GM21390 (cell line): Measurements from ENCODE around the gene IPO9.
"Not testable (repeated sequence)": the region's sequence is repeated elsewhere in the genome, so short reads cannot be mapped to it uniquely, and the experiment has no call there.

ENCODE experiments used
- ATAC-seq: cut with Tn5 transposase; IDR thresholded peaks from one replicate; pipeline ENCODE4 v1.9.1; 2021; ENCODE audit not compliant: unreplicated experiment

IPO9 gene

DNA sequence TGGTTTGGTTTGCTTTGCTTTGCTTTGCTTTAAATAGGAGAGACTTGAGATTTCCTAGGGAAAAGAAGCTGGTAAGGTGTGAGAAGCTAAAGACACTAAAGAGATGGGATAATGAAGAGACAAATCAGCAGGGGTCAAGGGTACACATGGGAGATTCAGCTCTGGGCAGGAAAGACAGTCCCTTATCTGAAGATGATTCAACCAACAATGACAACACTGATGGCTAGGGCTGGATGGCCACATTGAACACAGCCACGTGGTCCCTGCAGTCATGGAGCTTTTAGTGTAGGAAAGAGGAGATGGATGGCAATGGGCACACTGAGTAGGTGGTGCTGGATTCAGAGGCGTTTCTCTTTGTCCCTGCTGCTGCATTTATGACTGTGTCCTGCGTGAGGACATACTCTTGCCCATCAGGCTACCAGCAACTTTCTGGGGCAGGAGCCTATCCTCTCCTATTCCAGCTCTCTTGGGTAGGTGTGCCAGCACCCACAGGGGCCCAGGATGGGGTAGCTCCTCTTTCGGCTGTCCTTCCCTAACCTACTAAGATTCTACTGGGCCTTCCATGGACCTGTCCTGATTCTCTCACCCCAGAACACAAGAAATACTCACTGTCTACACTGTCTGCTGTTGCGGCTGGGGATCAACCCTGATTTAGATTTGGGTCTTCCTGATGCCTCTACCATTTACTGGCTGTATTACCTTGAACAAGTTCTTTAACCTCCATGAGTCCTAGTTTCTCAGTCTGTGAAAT lies 58.3 kb downstream of the IPO9 start:
- ATAC-seq, result no peak

DNA sequence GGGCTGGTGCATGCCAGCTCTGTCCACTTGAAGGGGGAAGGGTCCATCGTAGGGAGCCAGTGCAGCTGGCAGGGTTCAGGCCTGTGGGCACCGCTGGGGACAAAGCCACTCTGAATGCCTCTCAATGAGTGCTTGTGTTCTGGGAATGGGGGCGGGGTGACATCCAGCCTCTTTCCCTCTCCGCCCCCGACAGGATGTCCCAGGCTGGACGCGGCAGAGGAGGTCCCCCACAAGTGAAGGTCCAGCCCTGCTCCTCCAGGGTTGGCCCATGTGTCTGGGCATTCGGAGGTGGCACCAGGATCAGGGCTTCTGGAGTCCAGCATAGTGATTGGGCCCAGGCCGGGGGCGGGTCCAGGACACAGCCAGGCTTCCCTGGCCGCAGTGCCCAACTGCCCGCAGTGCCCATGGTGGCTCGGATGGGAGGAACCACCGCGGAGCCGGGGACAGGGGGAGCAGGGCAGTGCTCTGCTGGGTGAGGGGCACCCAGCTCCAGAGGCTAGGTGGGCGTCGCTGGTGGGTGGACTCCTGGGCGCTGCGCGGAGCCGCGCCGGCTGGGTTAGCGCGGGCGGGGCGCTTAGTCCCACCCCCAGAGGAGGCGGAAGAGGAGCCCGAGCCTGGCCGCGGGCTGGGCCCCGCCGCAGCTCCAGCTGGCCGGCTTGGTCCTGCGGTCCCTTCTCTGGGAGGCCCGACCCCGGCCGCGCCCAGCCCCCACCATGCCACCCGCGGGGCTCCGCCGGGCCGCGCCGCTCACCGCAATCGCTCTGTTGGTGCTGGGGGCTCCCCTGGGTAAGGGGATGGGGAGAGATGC lies 59.5 kb downstream of the IPO9 start, which contains the start of gene SHISA4:
TSS of gene SHISA4 (plus strand) at position 617 of the 808 bp plus-strand sequence. CDS start at position 714, 97 bp downstream.
- no peak for ATAC-seq

DNA sequence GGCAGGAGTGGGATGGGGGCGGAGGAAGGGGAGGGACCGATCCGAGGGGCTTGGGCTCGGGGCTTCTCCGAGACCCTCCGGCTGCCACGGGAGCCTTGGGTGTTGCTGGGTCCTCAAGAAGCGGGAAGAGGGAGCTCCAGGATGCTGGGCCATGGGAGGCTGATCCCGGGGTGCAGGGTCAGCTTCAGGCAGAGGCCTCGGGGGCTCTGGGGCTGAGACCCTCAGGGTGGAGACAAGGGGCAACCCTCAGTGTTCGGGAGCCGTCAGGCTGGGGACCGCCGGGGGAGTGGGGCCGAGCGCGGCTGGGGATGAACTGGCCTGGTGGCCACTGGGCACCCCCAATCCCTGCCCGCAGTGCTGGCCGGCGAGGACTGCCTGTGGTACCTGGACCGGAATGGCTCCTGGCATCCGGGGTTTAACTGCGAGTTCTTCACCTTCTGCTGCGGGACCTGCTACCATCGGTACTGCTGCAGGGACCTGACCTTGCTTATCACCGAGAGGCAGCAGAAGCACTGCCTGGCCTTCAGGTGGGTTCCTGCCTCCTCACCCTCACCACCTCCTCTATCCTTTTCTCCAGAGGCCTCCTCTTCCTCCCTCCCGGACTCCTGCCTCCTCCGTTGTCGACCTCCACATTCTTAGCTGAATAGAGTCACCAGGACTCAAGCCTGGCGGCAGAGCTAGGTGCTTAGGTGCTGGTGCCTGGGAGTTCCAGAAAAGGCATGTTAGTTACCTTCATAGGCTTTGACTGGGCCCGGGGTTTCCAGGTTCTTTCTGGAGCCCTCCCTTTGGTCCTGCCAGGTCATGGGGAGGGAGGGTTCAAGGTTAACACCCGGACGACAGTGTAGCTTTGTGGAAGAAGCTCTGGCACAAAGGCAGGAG lies 60.4 kb downstream of the IPO9 start:
- no peak for ATAC-seq

DNA sequence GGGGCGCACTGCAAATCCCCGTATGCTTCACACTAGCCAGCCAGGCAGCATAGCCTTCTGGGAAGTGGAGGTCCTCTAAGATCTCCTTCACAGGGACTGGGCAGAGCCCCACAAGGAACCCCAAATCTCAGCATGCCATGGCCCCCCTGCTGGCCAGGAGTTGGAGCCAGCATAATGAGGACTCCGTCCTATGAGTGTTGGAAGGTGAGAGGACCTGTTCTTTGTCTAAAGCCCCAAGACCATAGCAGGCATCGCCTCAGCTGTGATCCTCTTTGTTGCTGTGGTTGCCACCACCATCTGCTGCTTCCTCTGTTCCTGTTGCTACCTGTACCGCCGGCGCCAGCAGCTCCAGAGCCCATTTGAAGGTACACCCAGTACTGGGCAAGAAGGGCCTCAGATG lies 61.3 kb downstream of the IPO9 start:
- ATAC-seq, result no peak

DNA sequence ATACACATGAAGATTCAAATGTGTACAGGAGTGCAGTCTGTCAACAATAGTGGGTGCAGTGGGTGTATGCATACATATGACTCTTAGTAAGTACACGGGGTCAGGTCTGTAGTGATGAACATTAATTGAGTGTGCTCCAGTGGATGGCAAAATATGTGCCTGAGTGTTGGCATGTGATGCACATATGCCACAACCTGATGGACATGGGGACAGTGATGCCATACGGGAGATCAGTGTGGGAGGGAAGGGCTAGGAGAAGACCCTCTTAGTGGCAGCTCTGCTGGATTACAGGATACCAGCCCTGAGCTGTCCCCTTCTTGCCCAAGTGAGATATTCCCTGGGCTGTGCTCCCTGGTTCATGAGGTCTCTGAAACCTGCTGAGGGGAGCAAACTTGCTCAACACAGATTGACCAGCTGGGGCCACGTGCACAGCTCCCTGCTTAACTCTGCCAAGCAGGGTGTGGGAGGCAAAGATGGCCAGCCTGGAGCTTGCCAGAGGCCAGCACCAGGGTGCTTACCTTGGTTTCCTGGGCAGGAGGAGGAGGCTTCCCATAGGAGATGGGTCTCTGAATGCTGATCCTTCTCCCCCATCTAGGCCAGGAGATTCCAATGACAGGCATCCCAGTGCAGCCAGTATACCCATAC lies 62.0 kb downstream of the IPO9 start:
- ATAC-seq, result no peak

DNA sequence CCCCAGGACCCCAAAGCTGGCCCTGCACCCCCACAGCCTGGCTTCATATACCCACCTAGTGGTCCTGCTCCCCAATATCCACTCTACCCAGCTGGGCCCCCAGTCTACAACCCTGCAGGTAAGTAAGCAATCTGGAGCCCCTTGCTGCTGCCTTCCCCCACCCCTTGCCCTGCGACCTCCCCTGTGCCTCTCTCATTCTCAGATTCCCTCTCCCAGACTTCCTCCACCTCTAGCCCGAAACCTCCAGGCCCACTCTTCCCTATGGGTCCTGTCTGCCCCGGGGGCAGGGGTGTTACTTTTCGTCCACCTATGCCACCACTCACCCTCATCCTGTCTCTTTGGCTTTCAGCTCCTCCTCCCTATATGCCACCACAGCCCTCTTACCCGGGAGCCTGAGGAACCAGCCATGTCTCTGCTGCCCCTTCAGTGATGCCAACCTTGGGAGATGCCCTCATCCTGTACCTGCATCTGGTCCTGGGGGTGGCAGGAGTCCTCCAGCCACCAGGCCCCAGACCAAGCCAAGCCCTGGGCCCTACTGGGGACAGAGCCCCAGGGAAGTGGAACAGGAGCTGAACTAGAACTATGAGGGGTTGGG lies 62.6 kb downstream of the IPO9 start:
- ATAC-seq, result no peak

DNA sequence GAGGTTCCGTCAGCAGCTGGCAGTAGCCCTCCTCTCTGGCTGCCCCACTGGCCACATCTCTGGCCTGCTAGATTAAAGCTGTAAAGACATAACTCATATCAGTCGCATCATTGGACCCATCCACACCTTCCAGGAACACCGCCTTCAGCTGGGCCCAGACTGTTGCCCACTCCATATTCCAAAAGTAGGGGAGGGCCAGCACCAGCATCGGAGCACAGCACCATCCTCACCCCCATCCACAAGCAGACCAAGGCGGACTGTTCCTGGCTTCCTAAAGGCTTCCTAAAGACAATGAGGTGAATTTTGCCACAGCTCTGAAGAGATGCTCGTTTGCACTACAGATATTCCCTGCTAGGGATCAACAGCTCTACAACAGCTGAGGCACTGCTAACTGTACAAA lies 63.3 kb downstream of the IPO9 start:
- ATAC-seq, result no peak

DNA sequence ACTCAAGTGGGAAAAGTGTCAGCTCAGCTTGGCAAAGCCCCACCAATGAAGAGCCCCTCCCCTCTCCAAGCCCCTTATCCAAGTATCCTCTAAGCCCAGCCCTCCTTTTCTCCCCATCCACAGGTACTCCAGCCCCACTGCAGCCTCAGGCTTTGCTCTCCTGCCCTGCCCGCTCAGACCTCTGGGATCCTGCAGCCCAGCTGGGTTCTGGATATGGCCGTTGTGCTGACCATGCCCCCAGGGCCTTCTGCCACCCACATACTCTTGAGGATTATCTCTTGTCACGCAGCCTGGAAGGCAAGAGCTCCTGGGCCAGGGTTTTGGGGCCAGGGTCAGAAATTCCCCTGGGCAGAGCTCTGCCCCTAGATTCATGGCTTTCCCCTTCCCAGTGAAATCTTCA lies 64.5 kb downstream of the IPO9 start:
- no peak for ATAC-seq

DNA sequence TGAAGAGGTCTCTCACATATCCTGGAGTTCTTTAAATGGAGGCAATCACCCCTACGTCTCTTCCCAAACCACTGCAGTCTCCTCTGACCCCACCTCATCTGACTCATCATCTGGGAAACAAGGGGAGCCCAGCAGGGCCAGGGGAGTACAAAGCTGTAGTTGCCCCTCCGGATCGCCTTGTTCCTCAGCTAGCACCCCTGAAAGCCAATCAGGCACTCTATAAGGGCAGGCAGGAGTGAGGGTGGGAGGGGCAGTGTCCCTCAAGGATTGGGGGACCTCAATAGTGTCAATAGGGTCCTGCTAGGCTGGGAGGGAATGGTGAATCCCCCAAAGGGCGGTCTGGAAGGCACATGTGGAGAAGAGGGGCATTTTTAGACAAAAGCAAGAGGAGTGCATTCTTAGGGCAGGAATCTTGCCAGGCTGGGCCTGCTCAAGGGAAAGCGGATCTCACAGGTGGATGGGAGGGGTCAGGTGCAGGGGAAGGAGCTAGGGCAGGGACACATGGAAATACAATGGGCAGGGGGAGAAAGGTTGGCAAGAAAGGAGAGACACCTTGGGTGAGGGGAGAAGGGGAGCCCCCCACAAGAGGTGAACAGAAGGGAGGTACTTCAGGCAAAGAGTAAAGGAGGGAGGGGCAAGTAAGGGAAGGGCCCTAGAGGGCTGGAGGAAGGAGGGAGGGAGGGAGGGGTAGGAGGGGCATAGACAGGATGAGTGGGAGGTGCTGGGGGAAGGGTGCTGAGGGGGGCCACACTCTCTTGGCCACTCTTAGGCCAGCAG lies 65.6 kb downstream of the IPO9 start:
- no peak for ATAC-seq

DNA sequence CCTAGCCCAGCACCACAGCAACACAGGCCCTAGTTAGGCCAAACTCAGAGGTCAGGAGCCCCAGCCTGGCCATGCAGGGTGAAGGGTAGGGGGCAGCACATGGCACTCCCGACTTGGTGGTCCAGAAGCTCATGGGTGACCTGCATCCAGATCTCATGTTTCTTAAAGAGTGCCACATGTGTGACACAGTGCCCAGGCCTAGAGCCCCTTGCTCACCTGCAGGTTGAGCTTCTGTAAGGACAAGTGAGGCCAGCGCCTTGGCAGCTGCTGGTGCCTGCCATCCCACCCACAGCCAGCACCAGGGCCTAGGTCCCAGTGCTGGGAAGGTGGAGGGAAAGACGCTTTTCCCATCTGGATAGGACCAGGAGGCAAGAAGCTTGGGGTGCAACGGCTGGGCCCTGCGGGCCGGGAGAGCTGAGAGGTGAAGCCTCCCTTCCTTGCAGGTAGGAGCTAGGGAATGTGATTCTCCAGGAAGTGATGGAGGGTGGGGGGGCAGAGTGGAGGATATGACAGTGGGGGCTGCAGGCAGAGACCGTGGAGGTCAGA lies 66.2 kb downstream of the IPO9 start:
- ATAC-seq, result no peak

DNA sequence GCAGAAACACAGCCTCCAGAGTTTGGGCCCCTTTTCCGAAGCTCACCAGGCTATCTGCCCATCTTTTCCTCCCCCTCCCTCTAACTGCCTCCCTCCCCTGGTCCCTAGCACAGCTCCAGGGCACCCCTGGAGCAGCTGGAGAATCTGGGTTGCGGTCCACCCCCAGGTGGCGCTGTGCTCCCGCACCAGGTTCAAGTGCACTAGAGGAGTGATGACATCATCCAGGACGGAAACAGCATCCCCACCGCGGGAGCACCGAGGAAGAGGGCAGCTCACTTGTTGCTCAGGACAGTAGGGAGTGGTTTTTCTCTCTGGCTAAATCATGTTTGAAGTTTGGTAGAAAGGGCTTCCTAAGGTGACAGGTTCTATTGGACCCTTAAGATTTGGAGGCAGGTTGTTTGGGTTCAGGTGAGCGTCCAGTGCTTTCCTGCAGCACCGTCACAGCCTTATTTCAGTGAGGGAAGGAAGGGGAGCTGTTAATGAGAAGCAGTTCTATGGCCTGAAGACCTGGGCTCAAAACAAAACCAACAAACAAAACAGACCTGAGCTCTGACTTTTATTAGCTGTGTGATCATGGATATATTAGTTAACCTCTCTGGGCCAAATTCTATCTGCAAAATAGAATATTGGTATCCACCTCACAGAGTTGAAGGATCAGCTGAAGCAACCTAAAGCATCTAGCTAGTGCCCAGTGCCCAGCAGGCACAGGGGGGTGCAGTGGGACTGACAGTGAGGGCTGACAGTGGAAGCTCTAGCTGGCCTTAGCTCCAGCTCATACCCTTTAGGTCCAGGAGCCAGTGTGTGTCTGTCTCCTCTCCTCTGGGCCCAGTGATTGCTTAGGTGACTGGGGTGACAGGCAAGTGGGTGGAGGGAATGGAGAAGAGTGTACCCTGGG lies 67.2 kb downstream of the IPO9 start:
- peak; percentile 90 for ATAC-seq

DNA sequence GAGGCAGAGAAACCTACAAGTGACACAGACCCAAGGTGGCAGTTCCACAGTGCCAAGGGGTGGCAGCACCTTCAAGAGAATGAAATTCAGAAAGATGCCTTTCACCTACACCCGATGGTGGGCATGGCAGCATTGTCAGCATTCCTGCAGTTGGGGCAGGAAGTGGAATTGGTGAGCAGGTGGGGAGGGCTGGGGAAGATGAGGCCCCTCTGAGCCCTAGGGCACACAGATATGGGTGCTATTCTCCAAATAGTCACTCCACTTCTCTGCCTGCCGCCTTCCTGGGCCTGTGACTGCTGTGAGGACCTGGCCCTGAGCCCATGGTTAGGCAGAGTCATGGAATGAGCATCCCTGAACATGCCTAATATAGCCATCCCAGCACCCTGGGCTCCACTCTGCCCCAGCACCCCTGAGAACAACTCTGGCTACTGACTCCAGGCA lies 68.0 kb downstream of the IPO9 start:
- no peak for ATAC-seq

DNA sequence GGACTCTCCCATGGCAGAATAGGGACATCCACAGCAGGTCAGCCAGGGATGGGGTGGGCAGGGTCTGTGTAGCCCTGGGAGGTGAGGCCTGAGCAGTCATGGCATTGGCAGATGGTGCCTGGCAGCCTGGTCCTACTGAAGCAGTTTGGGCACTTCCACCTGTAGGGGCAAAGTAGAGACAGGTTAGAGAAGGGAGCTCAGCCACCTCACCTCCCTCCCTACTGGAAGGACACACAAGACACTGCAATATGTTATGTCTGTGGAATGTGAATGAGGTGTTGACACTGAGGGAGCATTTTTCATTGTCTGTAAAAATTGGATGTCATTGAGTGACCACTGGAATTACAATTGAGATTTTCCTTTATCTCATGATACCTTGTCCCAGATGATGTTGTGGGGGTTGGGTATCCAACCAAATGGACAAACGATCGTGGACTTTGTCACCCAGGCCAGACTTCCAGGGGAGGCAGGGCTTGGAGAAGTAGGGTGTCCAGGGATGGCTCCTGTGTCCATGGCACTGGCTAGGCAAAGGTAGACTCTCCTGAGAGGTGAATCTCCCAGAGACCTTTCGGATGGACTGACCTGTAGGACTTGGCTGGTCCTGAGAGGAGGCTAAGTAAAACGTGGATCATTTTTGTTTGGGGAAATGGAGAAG lies 69.4 kb downstream of the IPO9 start:
- ATAC-seq, result no peak

DNA sequence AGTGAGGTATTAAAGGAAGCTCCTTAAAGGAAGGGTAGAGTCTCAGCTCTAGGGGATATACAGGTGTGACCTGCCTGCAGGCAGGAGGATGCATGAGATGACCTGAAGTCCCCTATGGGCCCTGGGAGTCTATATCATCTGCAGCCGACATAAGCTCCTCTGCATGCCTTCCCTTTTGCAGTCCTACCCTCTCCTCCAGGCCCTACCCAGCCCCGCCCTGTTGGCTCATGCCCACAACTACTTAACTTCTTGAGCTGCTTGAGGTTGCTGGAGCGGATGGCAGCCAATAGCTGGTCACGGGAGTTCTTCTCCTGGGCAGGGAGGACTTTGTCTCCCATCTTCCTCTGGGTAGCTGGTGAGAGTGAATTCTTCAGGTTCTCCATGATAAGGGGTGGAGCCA lies 70.0 kb downstream of the IPO9 start:
- ATAC-seq, result no peak

DNA sequence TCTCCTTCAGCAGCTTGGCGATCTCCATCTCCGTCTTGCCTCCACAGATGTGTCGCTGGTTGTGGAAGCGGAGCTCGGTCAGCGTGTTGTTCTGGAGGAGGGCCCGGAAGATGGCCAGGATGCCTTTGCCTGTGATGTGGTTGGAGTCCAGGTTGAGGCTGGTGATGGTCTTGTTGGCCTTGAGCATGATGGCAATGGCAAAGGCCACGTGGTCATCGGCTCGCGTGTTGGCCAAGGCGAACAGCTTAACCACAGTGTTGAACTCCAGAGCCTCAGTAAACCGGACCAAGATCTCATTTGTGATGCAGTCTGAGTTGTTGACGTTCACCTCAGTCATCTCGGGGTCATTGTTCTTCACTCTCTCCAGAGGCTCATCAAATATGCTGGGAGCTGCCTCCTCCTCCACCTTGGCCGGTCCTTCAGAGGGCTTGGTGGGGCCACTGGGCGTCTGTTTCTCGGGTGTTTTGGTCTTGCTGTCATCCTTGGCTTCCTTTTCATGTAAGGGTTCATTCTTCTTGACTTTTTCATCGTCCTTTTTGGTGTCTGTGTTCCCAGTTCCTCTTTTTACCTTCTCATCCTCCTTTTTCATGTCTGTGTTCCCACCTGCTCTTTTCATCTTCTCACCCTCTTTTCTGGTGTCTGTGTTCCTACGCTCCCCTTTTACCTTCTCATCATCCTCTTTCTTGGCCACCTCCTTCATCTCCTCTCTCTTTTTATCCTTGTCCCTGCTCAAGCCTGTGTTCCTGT lies 70.9 kb downstream of the IPO9 start:
- no peak for ATAC-seq

DNA sequence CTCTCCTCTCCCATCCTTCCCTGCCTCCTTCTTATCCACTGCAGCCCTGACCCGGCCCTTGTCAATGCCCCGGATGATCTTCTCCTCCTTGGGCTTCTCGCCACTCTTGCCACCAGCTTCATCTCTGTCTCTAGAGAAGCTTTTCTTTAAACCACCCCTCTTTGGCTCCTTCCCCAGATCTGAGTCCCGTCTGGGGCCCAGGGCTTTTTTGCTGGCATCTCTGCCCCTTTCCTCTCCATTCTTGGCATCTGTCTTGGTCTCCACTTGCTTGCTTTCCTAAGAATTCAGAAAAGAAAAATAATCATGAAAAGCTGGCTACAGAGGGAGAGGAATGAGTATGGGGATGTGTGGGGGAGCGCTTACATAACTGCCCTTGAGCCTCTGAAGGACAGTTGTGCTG lies 71.5 kb downstream of the IPO9 start:
- no peak for ATAC-seq

DNA sequence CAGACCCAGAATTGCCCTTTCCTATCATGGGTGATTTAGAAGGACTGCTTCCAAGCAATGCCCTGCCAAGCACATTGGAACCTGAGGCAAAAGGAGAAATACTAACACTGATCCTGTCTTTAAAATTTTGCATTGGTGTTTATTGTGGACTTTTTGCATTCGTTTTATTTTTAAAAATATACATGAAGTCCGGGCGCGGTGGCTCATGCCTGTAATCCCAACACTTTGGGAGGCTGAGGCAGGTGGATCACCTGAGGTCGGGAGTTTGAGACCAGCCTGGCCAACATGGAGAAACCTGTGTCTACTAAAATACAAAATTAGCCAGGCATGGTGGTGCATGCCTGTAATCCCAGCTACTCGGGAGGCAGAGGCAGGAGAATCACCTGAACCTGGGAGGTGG lies 72.1 kb downstream of the IPO9 start:
- not testable (repeated sequence) for ATAC-seq
